ENCODE data around the gene AMER1. TPM values are rescaled to one million over a fixed set of nuclear protein-coding genes. Genes with fewer than 3 reads are reported as not detected.

Gene AMER1
- total RNA-seq, 1 donor from 2014 or later = 6.5 TPM

DNA sequence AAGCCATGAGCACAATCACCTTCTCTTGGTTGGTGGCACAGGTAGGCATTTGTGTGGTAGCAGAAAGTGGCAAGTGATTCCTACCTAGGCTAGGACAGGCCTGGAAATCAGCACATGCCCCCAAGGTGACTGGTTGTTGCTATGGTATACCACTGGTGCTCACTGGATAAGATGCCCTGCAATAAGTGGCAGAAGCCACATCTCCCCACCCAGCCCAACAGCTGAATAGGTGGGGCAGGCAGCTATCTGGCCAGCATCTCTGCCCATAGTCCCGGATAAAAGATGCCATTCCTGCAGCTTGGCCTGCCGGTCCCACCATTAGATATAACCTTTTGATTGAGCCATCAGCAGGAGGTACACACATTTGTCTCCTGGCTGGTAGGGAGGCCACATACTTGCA is 21.1 kb downstream of the AMER1 start:
- Mint-ChIP-seq H3K36me3 (ENCODE audit: low read depth, unreplicated experiment) (no peaks in the 10 kb centered on the region), H3K27me3 (ENCODE audit: low read depth, unreplicated experiment) (no peaks in the 10 kb centered on the region), H3K4me3 (ENCODE audit: unreplicated experiment) (no peak overlapping the region), H3K9me3 (ENCODE audit: unreplicated experiment) (no peaks in the 10 kb centered on the region), H3K4me1 (ENCODE audit: low read depth, unreplicated experiment) (no peaks in the 10 kb centered on the region), H3K27ac (ENCODE audit: unreplicated experiment) (no peak overlapping the region)
- Histone ChIP-seq H3K27ac (ENCODE audit: low read depth, low read length) (no peak overlapping the region), H3K79me2 (ENCODE audit: insufficient read depth, low read length) (no peaks in the 10 kb centered on the region), H3K4me2 (ENCODE audit: low read length) (no peak overlapping the region), H3K4me3 (ENCODE audit: insufficient read depth, low read depth, low read length) (no peak overlapping the region), H3K27me3 (ENCODE audit: insufficient read depth, low read length) (no peaks in the 10 kb centered on the region), H3K9ac (ENCODE audit: low read length) (no peak overlapping the region), H4K20me1 (ENCODE audit: insufficient read depth, low read length) (no peaks in the 10 kb centered on the region), H3K4me1 (ENCODE audit: insufficient read depth, low read length) (no peaks in the 10 kb centered on the region), H3K36me3 (ENCODE audit: insufficient read depth, low read length) (no peaks in the 10 kb centered on the region), H2AFZ (ENCODE audit: low read depth, low read length) (no peak overlapping the region), H3K9me3 (ENCODE audit: insufficient read depth, low read depth, low read length) (no peaks in the 10 kb centered on the region)
- no peak for TF ChIP-seq EZH2 (IDR thresholded peaks at IDR 0.05; ENCODE audit: insufficient read depth, low read length)
- TF ChIP-seq, protein P1, sequence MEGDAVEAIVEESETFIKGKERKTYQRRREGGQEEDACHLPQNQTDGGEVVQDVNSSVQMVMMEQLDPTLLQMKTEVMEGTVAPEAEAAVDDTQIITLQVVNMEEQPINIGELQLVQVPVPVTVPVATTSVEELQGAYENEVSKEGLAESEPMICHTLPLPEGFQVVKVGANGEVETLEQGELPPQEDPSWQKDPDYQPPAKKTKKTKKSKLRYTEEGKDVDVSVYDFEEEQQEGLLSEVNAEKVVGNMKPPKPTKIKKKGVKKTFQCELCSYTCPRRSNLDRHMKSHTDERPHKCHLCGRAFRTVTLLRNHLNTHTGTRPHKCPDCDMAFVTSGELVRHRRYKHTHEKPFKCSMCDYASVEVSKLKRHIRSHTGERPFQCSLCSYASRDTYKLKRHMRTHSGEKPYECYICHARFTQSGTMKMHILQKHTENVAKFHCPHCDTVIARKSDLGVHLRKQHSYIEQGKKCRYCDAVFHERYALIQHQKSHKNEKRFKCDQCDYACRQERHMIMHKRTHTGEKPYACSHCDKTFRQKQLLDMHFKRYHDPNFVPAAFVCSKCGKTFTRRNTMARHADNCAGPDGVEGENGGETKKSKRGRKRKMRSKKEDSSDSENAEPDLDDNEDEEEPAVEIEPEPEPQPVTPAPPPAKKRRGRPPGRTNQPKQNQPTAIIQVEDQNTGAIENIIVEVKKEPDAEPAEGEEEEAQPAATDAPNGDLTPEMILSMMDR (IDR thresholded peaks at IDR 0.05; ENCODE audit: insufficient read depth, low read depth, low read length) = no peak
- DNase-seq (ENCODE audit: low read depth) = no peak
- FAIRE-seq = no peak

DNA sequence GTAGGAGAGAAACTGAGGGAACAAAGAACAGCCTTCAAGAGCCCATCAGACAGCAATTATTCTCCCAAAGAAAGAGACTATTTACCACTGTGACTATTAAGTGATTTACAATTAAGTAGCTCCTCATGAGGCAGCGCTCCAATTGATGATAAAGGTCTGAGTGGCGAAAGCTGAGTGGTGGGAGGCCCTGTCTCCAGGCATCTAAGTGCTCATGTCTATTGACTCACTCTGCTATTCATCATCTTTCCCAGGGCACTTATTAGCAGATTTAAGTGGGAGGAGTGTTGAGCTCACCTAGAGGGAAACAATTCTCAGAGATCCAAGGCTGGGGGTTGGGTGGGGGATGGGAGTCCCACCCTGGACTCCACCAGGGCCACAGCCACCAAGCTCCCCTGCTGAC is 23.3 kb downstream of the AMER1 start:
- H4K20me1 ChIP-seq (ENCODE audit: insufficient read depth, low read length) = no peaks in the 10 kb centered on the region
- DNase-seq (ENCODE audit: low read depth) (no peak), FAIRE-seq (no peak)
- no peak overlapping the region for H3K9ac ChIP-seq (ENCODE audit: low read length)
- Mint-ChIP-seq H3K27ac (ENCODE audit: unreplicated experiment) (no peak overlapping the region), H3K9me3 (ENCODE audit: unreplicated experiment) (no peaks in the 10 kb centered on the region), H3K36me3 (ENCODE audit: low read depth, unreplicated experiment) (no peaks in the 10 kb centered on the region), H3K4me3 (ENCODE audit: unreplicated experiment) (no peak overlapping the region), H3K27me3 (ENCODE audit: low read depth, unreplicated experiment) (no peaks in the 10 kb centered on the region), H3K4me1 (ENCODE audit: low read depth, unreplicated experiment) (no peaks in the 10 kb centered on the region)
- H3K27me3 ChIP-seq (ENCODE audit: insufficient read depth, low read length) = no peaks in the 10 kb centered on the region
- H3K4me1 ChIP-seq (ENCODE audit: insufficient read depth, low read length) = no peaks in the 10 kb centered on the region
- no peaks in the 10 kb centered on the region for H3K79me2 ChIP-seq (ENCODE audit: insufficient read depth, low read length)
- no peak overlapping the region for H3K4me2 ChIP-seq (ENCODE audit: low read length)
- no peak for TF ChIP-seq EZH2 (IDR thresholded peaks at IDR 0.05; ENCODE audit: insufficient read depth, low read length)
- TF ChIP-seq, protein P1 (IDR thresholded peaks at IDR 0.05; ENCODE audit: insufficient read depth, low read depth, low read length) = no peak
- no peak overlapping the region for H2AFZ ChIP-seq (ENCODE audit: low read depth, low read length)
- H3K36me3 ChIP-seq (ENCODE audit: insufficient read depth, low read length) = no peaks in the 10 kb centered on the region
- no peaks in the 10 kb centered on the region for H3K9me3 ChIP-seq (ENCODE audit: insufficient read depth, low read depth, low read length)
- no peak overlapping the region for H3K27ac ChIP-seq (ENCODE audit: low read depth, low read length)
- no peak overlapping the region for H3K4me3 ChIP-seq (ENCODE audit: insufficient read depth, low read depth, low read length)

DNA sequence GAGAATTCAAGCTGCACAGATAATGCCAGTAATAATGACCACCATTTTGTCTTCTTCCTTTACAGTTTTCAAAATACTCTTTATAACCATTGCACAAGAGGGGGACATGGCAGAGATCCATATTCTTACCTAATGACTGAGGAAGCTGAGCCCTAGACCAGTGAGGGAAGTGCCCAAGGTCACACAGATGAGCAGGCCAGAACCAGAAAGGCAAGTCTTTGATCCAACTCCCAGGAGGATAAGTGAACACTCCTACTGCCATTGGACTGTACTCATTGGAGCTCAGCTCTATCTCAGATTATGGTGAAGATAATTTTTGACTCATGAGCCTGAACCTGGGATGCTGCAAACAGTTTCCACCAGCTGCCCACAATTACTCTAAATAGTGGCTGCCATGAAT is 28.6 kb downstream of the AMER1 start:
- Histone ChIP-seq H3K79me2 (ENCODE audit: insufficient read depth, low read length) (no peaks in the 10 kb centered on the region), H4K20me1 (ENCODE audit: insufficient read depth, low read length) (no peaks in the 10 kb centered on the region), H3K9ac (ENCODE audit: low read length) (no peak overlapping the region), H3K27ac (ENCODE audit: low read depth, low read length) (no peak overlapping the region), H3K4me2 (ENCODE audit: low read length) (no peak overlapping the region), H2AFZ (ENCODE audit: low read depth, low read length) (no peak overlapping the region), H3K36me3 (ENCODE audit: insufficient read depth, low read length) (no peaks in the 10 kb centered on the region), H3K4me3 (ENCODE audit: insufficient read depth, low read depth, low read length) (no peak overlapping the region), H3K27me3 (ENCODE audit: insufficient read depth, low read length) (no peaks in the 10 kb centered on the region), H3K9me3 (ENCODE audit: insufficient read depth, low read depth, low read length) (no peaks in the 10 kb centered on the region), H3K4me1 (ENCODE audit: insufficient read depth, low read length) (no peaks in the 10 kb centered on the region)
- H3K36me3 Mint-ChIP-seq (ENCODE audit: low read depth, unreplicated experiment) = no peaks in the 10 kb centered on the region
- no peaks in the 10 kb centered on the region for H3K27me3 Mint-ChIP-seq (ENCODE audit: low read depth, unreplicated experiment)
- DNase-seq (ENCODE audit: low read depth) (no peak), FAIRE-seq (no peak)
- H3K9me3 Mint-ChIP-seq (ENCODE audit: unreplicated experiment) = no peaks in the 10 kb centered on the region
- H3K4me3 Mint-ChIP-seq (ENCODE audit: unreplicated experiment) = no peak overlapping the region
- H3K27ac Mint-ChIP-seq (ENCODE audit: unreplicated experiment) = no peak overlapping the region
- TF ChIP-seq, protein P1 (IDR thresholded peaks at IDR 0.05; ENCODE audit: insufficient read depth, low read depth, low read length) = no peak
- no peak for TF ChIP-seq EZH2 (IDR thresholded peaks at IDR 0.05; ENCODE audit: insufficient read depth, low read length)
- no peaks in the 10 kb centered on the region for H3K4me1 Mint-ChIP-seq (ENCODE audit: low read depth, unreplicated experiment)

Measured in astrocyte (in vitro differentiated cells and primary cell).